SK-N-SH (cell line): ENCODE measurements around the gene PLEKHG5. TPM values are rescaled to one million over a fixed set of nuclear protein-coding genes. Genes with fewer than 3 reads are reported as not detected.

Source experiments
- CTCF ChIA-PET: fragments of 300-600, 350-600 bp; formaldehyde crosslinking; extraction: SDS; loops from one replicate; lab custom pipeline; 2021; lab: Yijun Ruan, JAX
- POLR2A ChIA-PET: fragments of 350-600 bp; sonication (Branson Sonifier 250); formaldehyde crosslinking; extraction: SDS; loops from one replicate; lab custom pipeline; 2020; ENCODE audit warnings: antibody characterized with exemption, inconsistent platforms; lab: Yijun Ruan, JAX
- DNase-seq: peaks from one replicate; pipeline ENCODE4 v3.0.0; 2012
- H2AFZ ChIP-seq: fragments of 200-600 bp; sonication (generic); 2 replicates; pipeline ENCODE4 v1.8.1; 2016; ENCODE audit warnings: antibody characterized with exemption, mild to moderate bottlenecking, low read depth
- H3F3A ChIP-seq: fragments of 200-600 bp; sonication (generic); replicated peaks from 2 replicates; pipeline ENCODE3; 2016; ENCODE audit warnings: antibody characterized with exemption, mild to moderate bottlenecking; ENCODE audit not compliant: insufficient read depth
- H3K27ac ChIP-seq, 2 experiments: fragments of 200-500 bp in 1 of 2; fragments of 200-600 bp in 1 of 2; sonication (Bioruptor generic) in 1 of 2; sonication (generic), shearing (Covaris generic) in 1 of 2; 2 replicates each; pipeline versions ENCODE4 v1.5.1 to v1.6.1; 2014 to 2016; ENCODE audit warnings: low read depth in 2 of 2, inconsistent platforms in 1 of 2, low read length in 1 of 2, mild to moderate bottlenecking in 1 of 2, mixed read lengths in 1 of 2
- H3K27me3 ChIP-seq: fragments of 200-600 bp; sonication (generic), shearing (Covaris generic); 2 replicates; pipeline ENCODE4 v1.6.1; 2016; ENCODE audit warnings: mixed run types; ENCODE audit not compliant: insufficient read depth
- H3K36me3 ChIP-seq, 2 experiments: fragments of 200-500 bp in 1 of 2; fragments of 200-600 bp in 1 of 2; sonication (Bioruptor generic) in 1 of 2; sonication (generic) in 1 of 2; replicated peaks in 1 of 2; 2 replicates each; pipeline versions ENCODE3 to v1.5.1; 2014 to 2016; ENCODE audit warnings: low read length in 1 of 2, mild to moderate bottlenecking in 1 of 2; ENCODE audit not compliant: insufficient read depth in 2 of 2, control insufficient read depth in 1 of 2
- H3K4me1 ChIP-seq, 2 experiments: fragments of 200-500 bp in 1 of 2; fragments of 200-600 bp in 1 of 2; sonication (Bioruptor generic) in 1 of 2; sonication (generic), shearing (Covaris generic) in 1 of 2; 2 replicates each; pipeline versions ENCODE4 v1.5.1 to v1.6.1; 2014 to 2016; ENCODE audit warnings: low read depth in 1 of 2, low read length in 1 of 2, mixed run types in 1 of 2; ENCODE audit not compliant: insufficient read depth in 2 of 2, control insufficient read depth in 1 of 2
- H3K4me2 ChIP-seq: fragments of 200-600 bp; sonication (generic), shearing (Covaris generic); 2 replicates; pipeline ENCODE4 v1.6.1; 2017; ENCODE audit warnings: mixed run types
- H3K4me3 ChIP-seq, 2 experiments: fragments of 200-500 bp in 1 of 2; fragments of 200-600 bp in 1 of 2; sonication (Bioruptor generic) in 1 of 2; sonication (generic), shearing (Covaris generic) in 1 of 2; 2 replicates each; pipeline versions ENCODE4 v1.5.1 to v1.8.1; 2014 to 2016; ENCODE audit warnings: low read depth in 2 of 2, inconsistent platforms in 1 of 2, low read length in 1 of 2, mild to moderate bottlenecking in 1 of 2, mixed read lengths in 1 of 2, moderate library complexity in 1 of 2
- H3K79me2 ChIP-seq: fragments of 200-600 bp; sonication (generic); 2 replicates; pipeline ENCODE4 v1.8.1; 2017; ENCODE audit warnings: mild to moderate bottlenecking; ENCODE audit not compliant: insufficient read depth
- H3K9ac ChIP-seq: fragments of 200-600 bp; sonication (generic); 2 replicates; pipeline ENCODE4 v1.6.1; 2017; ENCODE audit warnings: mixed run types
- H3K9me2 ChIP-seq: fragments of 200-600 bp; sonication (generic); 2 replicates; pipeline ENCODE4 v1.6.1; 2017; ENCODE audit warnings: mixed run types
- H3K9me3 ChIP-seq: fragments of 200-600 bp; sonication (generic); 2 replicates; pipeline ENCODE4 v1.6.1; 2017; ENCODE audit warnings: mixed run types, mild to moderate bottlenecking, moderate library complexity
- H4K20me1 ChIP-seq: fragments of 200-600 bp; sonication (generic); 2 replicates; pipeline ENCODE4 v1.6.1; 2017; ENCODE audit warnings: mild to moderate bottlenecking, mixed run types; ENCODE audit not compliant: insufficient read depth
- FOSL2 ChIP-seq: IDR thresholded peaks from 2 replicates; pipeline ENCODE4 v1.4.0; 2012; ENCODE audit warnings: low read depth, mild to moderate bottlenecking, moderate library complexity, borderline replicate concordance
- FOXJ3 ChIP-seq: sonication (generic); formaldehyde crosslinking; IDR thresholded peaks from 2 replicates; pipeline ENCODE4 v1.5.1; 2020; ENCODE audit warnings: mild to moderate bottlenecking, missing genetic modification reagents
- FOXM1 ChIP-seq: IDR thresholded peaks from 2 replicates; pipeline ENCODE4 v1.4.0; 2012; ENCODE audit warnings: low read depth, mild to moderate bottlenecking
- MEF2A ChIP-seq: IDR thresholded peaks from 2 replicates; pipeline ENCODE4 v1.4.0; 2012; ENCODE audit warnings: low read depth, borderline replicate concordance
- MXI1 ChIP-seq: IDR thresholded peaks from 2 replicates; pipeline ENCODE4 v1.6.1; 2012; ENCODE audit warnings: mild to moderate bottlenecking, low read depth, low read length, improper control_type of control experiment
- NFIC ChIP-seq: IDR thresholded peaks from 2 replicates; pipeline ENCODE4 v1.4.0; 2012; ENCODE audit warnings: borderline replicate concordance
- NRF1 ChIP-seq: IDR thresholded peaks from 2 replicates; pipeline ENCODE4 v1.6.1; 2012; ENCODE audit warnings: low read depth, mild to moderate bottlenecking, low read length
- POLR2AphosphoS5 ChIP-seq: IDR thresholded peaks from 2 replicates; pipeline ENCODE4 v1.6.1; 2012; ENCODE audit warnings: low read depth, low read length
- RCOR1 ChIP-seq: fragments of 150-350 bp; IDR thresholded peaks from 2 replicates; pipeline ENCODE4 v1.6.1; 2017; ENCODE audit warnings: antibody characterized with exemption, low read length
- RFX5 ChIP-seq: IDR thresholded peaks from 2 replicates; pipeline ENCODE4 v1.6.1; 2012; ENCODE audit warnings: mild to moderate bottlenecking, improper control_type of control experiment, low read length
- RXRA ChIP-seq: IDR thresholded peaks from 2 replicates; pipeline ENCODE4 v1.4.0; 2012; ENCODE audit warnings: low read depth, mild to moderate bottlenecking, borderline replicate concordance
- SMC3 ChIP-seq: IDR thresholded peaks from 2 replicates; pipeline ENCODE4 v1.6.1; 2012; ENCODE audit warnings: low read depth, low read length, improper control_type of control experiment
- TAF1 ChIP-seq: IDR thresholded peaks from 2 replicates; pipeline ENCODE4 v1.6.1; 2012; ENCODE audit warnings: low read depth, mild to moderate bottlenecking, low read length, moderate library complexity, borderline replicate concordance
- TEAD4 ChIP-seq: IDR thresholded peaks from 2 replicates; pipeline ENCODE4 v1.4.0; 2012; ENCODE audit warnings: mild to moderate bottlenecking, borderline replicate concordance; ENCODE audit not compliant: insufficient read depth
- YY1 ChIP-seq: IDR thresholded peaks from 2 replicates; pipeline ENCODE4 v1.4.0; 2012; ENCODE audit warnings: low read depth, mild to moderate bottlenecking
- WGBS: methylation state at CpG from one replicate; pipeline ENCODE4 v1.1.6; 2017; ENCODE audit warnings: low lambda C conversion rate; 5-methylcytosine and 5-hydroxymethylcytosine counted together
- polyA plus RNA-seq, 3 experiments: library from polyadenylated mRNA; depleted of rRNA; stranded (reverse); fragments of >200 nt; gene quantifications; 2 replicates each; pipeline ENCODE4 v1.2.3, GENCODE V29; 2012
- TF ChIP-seq, protein P1 (sequence below): fragments of 150-350 bp; IDR thresholded peaks from 2 replicates; pipeline ENCODE4 v1.6.1; 2017; ENCODE audit warnings: antibody characterized with exemption, low read length, low read depth, borderline replicate concordance
- TF ChIP-seq, protein P2 (sequence below): fragments of 150-350 bp; IDR thresholded peaks from 2 replicates; pipeline ENCODE4 v1.6.1; 2016; ENCODE audit warnings: mild to moderate bottlenecking, low read depth, low read length
- TF ChIP-seq, protein P3 (sequence below): IDR thresholded peaks from 2 replicates; pipeline ENCODE4 v1.4.0; 2012; ENCODE audit warnings: low read depth
- TF ChIP-seq, protein P4 (sequence below): IDR thresholded peaks from 2 replicates; pipeline ENCODE4 v1.6.1; 2012; ENCODE audit warnings: mild to moderate bottlenecking, low read depth, low read length, moderate library complexity
- TF ChIP-seq, protein P5 (sequence below): fragments of 200-600 bp; sonication (generic); IDR thresholded peaks from 2 replicates; pipeline ENCODE4 v1.6.1; 2017; ENCODE audit warnings: antibody characterized with exemption, mild to moderate bottlenecking, moderate library complexity

Gene PLEKHG5
- polyA plus RNA-seq, 1 of the 3 experiments (the other 2 are of a cell fraction), result 14.9 TPM

DNA sequence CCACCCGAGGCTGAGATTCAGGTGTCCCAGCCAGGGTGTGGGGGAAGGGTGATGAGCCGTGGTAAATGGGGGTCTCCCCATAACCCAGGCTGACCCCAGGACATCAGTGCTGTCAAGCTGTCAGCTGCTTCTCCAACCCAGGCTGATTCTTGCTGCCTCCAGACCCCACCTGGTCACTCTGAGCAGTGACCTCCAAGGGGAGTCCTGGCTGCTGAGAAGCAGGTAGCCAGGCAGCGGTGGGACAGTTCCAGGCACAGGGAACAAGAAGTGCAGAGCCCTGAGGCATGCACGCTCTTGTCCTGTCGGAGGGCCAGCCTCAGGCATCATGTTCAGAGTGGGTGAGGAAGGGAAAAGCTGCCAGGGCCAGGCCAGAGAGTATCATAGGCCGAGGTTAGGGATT, 65.8 kb downstream of the PLEKHG5 start:
- Histone ChIP-seq H3K9me3 (no peaks in the 10 kb centered on the region), H2AFZ (no peak overlapping the region)
- TF ChIP-seq POLR2AphosphoS5 (no peak), FOXJ3 (CRISPR knock-in tag) (no peak), YY1 (no peak), FOXM1 (no peak), MEF2A (no peak), RFX5 (no peak), FOSL2 (no peak), TAF1 (no peak), TEAD4 (no peak), RXRA (no peak), SMC3 (no peak), NFIC (no peak), MXI1 (no peak), NRF1 (no peak), RCOR1 (no peak)
- TF ChIP-seq, protein P1, sequence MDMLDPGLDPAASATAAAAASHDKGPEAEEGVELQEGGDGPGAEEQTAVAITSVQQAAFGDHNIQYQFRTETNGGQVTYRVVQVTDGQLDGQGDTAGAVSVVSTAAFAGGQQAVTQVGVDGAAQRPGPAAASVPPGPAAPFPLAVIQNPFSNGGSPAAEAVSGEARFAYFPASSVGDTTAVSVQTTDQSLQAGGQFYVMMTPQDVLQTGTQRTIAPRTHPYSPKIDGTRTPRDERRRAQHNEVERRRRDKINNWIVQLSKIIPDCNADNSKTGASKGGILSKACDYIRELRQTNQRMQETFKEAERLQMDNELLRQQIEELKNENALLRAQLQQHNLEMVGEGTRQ, result no peak
- TF ChIP-seq, protein P2, sequence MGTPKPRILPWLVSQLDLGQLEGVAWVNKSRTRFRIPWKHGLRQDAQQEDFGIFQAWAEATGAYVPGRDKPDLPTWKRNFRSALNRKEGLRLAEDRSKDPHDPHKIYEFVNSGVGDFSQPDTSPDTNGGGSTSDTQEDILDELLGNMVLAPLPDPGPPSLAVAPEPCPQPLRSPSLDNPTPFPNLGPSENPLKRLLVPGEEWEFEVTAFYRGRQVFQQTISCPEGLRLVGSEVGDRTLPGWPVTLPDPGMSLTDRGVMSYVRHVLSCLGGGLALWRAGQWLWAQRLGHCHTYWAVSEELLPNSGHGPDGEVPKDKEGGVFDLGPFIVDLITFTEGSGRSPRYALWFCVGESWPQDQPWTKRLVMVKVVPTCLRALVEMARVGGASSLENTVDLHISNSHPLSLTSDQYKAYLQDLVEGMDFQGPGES, result no peak
- TF ChIP-seq, protein P3, sequence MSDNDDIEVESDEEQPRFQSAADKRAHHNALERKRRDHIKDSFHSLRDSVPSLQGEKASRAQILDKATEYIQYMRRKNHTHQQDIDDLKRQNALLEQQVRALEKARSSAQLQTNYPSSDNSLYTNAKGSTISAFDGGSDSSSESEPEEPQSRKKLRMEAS, result no peak
- TF ChIP-seq, protein P4, sequence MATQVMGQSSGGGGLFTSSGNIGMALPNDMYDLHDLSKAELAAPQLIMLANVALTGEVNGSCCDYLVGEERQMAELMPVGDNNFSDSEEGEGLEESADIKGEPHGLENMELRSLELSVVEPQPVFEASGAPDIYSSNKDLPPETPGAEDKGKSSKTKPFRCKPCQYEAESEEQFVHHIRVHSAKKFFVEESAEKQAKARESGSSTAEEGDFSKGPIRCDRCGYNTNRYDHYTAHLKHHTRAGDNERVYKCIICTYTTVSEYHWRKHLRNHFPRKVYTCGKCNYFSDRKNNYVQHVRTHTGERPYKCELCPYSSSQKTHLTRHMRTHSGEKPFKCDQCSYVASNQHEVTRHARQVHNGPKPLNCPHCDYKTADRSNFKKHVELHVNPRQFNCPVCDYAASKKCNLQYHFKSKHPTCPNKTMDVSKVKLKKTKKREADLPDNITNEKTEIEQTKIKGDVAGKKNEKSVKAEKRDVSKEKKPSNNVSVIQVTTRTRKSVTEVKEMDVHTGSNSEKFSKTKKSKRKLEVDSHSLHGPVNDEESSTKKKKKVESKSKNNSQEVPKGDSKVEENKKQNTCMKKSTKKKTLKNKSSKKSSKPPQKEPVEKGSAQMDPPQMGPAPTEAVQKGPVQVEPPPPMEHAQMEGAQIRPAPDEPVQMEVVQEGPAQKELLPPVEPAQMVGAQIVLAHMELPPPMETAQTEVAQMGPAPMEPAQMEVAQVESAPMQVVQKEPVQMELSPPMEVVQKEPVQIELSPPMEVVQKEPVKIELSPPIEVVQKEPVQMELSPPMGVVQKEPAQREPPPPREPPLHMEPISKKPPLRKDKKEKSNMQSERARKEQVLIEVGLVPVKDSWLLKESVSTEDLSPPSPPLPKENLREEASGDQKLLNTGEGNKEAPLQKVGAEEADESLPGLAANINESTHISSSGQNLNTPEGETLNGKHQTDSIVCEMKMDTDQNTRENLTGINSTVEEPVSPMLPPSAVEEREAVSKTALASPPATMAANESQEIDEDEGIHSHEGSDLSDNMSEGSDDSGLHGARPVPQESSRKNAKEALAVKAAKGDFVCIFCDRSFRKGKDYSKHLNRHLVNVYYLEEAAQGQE, result no peak
- TF ChIP-seq, protein P5, sequence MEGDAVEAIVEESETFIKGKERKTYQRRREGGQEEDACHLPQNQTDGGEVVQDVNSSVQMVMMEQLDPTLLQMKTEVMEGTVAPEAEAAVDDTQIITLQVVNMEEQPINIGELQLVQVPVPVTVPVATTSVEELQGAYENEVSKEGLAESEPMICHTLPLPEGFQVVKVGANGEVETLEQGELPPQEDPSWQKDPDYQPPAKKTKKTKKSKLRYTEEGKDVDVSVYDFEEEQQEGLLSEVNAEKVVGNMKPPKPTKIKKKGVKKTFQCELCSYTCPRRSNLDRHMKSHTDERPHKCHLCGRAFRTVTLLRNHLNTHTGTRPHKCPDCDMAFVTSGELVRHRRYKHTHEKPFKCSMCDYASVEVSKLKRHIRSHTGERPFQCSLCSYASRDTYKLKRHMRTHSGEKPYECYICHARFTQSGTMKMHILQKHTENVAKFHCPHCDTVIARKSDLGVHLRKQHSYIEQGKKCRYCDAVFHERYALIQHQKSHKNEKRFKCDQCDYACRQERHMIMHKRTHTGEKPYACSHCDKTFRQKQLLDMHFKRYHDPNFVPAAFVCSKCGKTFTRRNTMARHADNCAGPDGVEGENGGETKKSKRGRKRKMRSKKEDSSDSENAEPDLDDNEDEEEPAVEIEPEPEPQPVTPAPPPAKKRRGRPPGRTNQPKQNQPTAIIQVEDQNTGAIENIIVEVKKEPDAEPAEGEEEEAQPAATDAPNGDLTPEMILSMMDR, result no peak
- TF ChIP-seq, all 33 proteins: peak for 0
- H3K27ac ChIP-seq, result no peak overlapping the region
- CTCF ChIA-PET, result interaction anchor here (0.8 to 16.1 kb wide), 5 partner anchors 12 to 179 kb away, joined by 3 to 290 read pairs (median 10); no protein-coding TSS in a partner anchor
- H3K36me3 ChIP-seq, result no peaks in the 10 kb centered on the region
- H3K27me3 ChIP-seq, result peaks cover 17% of the 10 kb centered on the region
- no peaks in the 10 kb centered on the region for H3K9me2 ChIP-seq
- POLR2A ChIA-PET, result no interaction called here
- no peaks in the 10 kb centered on the region for H3K79me2 ChIP-seq
- H3K9ac ChIP-seq, result no peak overlapping the region
- H4K20me1 ChIP-seq, result no peaks in the 10 kb centered on the region
- H3K4me3 ChIP-seq, result no peak overlapping the region
- DNase-seq, result no peak
- no peak overlapping the region for H3K4me2 ChIP-seq
- no CpG with 5 or more reads among the region's 6 CpGs for WGBS
- no peaks in the 10 kb centered on the region for H3F3A ChIP-seq
- peaks cover 6 to 14% of the 10 kb centered on the region in 2 experiments; a peak in 1 of 4 replicates for H3K4me1 ChIP-seq
